HG02588 (cell line): ENCODE measurements around the gene WBP1L.
A peak's percentile ranks its signal among the peaks of the same experiment; 100 is the strongest.
"Not testable (repeated sequence)": the region's sequence is repeated elsewhere in the genome, so short reads cannot be mapped to it uniquely, and the experiment has no call there.

Experiments used
- ATAC-seq: cut with Tn5 transposase; IDR thresholded peaks from one replicate; pipeline ENCODE4 v1.9.1; 2021; ENCODE audit warnings: mild to moderate bottlenecking, moderate library complexity; ENCODE audit not compliant: unreplicated experiment

The WBP1L gene

DNA sequence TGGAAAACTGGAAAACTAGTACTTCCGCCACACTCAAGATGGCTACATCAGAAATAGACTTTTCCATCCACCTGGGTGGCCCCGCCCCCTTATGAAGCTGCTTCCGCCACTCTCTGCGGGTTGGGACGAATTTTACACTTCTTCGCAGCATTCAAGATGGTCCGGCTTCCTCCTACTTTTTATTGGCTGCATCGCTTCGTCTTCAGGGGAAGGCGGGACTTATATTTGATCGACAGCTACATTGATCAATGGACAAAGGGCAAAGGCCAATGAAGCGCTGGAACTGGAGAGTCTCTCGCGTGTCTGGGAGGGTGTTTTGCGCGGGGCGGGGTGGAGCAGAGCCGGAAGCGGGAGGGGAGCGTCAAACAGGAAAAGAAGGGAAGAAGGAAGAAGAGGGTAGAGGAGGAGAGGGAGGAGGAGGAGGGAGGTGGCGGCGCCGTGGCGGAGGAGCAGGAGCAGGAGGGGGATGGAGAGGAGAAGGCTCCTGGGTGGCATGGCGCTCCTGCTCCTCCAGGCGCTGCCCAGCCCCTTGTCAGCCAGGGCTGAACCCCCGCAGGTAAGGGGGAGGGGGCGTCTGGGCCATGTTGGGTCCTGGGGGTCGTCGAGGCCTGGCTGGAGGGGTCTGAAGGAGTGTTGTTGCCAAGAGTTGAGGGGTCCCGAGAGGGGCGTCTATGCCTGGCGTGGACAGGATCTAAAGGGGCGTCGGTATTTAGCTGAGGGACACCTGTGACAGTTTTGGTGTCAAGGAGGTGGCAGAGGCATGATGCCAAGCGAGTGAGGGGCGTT is at the start of gene WBP1L:
TSS of gene WBP1L (plus strand) at position 361 of the 786 bp plus-strand sequence. CDS start at position 467, 106 bp downstream.
- peak; percentile 96 for ATAC-seq

DNA sequence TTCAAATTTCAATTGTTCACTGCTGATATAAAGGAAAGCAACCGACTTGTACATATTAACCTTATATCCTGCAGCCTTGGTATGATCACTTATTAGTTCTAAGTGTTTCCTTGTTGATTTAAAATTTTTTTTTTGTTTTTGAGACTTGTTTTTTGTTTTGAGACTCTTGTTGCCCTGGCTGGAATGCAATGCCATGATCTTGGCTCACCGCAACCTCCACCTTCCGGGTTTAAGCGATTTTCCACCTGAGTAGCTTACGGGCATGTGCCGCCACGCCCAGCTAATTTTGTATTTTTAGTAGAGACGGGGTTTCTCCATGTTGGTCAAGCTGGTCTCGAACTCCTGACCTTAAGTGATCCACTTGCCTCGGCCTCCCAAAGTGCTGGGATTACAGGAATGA is 48.3 kb upstream of the WBP1L start:
- ATAC-seq: not testable (repeated sequence)

DNA sequence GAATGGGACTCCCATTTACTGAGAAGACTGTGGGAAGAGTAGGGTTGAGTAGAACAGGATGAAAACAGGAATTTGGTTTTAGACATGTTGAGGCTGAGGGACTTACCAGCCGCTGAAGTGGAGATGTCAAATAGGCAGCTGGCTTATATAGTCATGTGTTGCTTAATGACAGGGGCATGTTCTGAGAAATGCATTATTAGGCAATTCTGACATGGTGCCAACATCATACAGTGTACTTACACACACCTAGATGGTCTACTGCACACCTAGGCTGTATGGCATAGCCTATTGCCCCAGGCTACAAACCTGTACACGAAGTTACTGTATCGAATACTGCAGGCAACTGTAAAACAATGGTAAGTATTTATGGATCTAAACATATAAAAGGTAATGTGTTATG is 47.0 kb upstream of the WBP1L start:
- ATAC-seq: no peak

DNA sequence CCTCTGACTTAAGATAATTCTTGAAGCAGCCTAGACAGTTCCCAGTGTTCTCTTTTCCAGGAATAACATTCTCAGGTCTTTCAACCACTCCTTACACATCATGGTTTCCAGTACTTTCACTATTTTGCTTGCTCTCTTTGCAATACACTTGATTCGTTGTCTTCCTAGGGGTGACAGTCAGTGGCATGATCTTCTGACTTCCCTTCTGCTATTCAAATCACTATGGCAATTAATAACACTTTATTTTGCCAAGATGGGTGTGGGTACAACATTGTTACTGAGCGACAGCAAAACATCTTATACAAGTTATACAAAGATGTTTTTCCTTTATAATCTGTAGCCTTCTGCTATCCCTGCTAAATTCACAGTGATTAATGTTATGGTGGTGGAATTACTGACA is 44.9 kb upstream of the WBP1L start:
- no peak for ATAC-seq

DNA sequence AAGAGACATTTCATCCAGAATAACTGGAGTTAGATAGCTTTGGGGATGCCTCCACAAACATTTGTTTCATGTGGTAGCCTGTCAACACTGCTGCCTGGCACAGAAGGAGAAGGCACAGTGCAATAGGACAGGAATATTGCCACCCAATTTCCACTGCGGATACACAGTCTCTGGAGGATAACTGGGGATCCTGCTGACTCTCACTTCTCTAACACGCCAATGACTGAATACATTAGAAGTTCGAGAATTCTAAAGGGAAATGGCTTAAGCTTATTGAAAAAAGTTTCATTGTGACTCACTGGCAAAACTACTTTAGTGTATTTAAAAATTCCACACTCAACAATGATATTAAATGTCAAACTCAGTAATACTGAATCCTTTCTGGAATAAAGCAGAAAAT is 42.5 kb upstream of the WBP1L start:
- ATAC-seq: no peak

DNA sequence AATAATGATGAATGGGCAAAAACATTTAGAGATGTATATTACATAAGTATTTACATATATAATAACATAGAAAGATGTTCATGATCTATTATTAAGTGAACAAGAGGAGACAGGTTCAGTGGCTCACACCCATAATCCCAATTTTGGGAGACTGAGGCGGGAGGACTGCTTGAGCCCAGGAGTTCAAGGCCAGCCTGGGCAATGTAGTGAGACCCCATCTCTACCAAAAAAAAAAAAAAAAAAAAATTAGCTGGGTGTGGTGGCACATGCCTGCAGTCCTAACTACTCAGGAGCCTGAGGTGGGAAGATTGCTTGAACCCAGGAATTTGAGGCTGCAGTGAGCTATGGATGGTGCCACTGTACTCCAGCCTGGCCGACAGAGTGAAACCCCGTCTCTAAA is 42.0 kb upstream of the WBP1L start:
- ATAC-seq: no peak

DNA sequence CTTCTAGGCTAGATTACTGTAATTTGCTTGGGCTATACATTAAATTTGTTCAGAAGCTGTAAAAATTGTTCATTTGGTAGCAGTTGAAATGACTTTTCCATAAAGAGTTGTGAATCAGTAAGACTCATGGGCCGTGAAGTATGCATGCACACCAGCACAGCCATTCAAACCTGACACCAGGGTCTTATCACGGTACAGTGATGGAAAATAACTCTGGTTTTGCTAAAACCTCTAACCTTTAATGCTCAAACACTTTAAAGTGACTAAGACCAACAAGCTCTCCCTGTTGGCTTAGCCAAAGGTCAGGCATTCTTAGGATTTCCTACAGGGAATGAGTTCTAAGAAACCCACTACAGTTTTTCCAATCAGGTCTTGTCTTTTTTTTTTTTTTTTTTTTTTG is 41.0 kb upstream of the WBP1L start:
- no peak for ATAC-seq

DNA sequence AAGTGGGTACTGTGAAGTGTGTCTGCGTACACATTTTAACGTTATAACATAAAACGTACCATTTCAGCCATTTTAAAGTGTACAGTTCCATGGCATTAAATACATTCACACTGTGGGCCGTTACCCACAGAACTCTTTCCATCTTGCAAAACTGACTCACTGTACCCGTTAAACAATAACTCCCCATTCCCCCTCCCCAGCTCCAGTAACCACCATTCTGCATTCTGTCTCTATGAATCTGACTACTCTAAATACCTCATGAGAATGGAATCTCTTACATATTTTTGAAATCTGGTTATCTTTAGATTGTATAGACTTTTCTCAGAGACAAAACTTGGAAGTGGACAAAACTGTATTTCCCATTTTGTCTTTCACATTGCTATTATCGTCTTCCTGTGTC is 38.8 kb upstream of the WBP1L start:
- ATAC-seq: no peak

DNA sequence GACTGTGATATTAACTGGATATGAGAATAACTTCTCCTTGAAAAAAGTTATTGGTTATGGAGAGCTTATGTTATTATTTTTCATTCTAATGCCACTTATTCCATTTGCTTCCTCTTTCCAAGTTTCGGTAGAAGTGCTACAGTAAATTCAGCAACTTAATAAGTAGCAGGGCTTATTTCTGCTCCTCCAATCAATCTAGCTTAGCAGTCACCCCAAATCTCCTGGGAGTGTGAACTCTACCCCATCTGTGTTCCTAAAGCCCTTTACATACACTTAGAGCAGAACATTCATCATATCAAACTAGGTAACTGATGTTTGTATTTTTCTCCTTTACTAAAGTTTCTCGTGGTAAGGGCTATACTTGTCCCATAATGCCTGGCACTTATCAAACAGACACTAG is 38.2 kb upstream of the WBP1L start:
- ATAC-seq: no peak

DNA sequence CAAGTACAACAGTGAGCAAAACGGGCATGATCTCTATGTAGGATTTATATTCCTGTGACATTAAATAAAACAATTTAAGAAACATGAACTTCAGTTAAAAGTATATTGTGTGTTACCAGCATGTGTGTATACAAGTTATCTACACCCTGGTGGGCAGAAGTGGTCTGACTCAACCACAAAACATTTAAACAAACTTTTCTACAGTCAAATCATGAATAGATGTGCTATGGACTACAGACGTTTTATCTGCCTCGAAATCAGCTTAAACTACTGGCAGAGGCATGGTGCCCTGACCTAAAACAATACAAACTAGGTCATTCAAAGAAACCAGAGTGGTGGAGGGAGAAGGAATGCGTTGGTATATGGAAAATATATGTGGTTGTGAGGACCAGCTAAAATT is 33.1 kb upstream of the WBP1L start:
- ATAC-seq: no peak

DNA sequence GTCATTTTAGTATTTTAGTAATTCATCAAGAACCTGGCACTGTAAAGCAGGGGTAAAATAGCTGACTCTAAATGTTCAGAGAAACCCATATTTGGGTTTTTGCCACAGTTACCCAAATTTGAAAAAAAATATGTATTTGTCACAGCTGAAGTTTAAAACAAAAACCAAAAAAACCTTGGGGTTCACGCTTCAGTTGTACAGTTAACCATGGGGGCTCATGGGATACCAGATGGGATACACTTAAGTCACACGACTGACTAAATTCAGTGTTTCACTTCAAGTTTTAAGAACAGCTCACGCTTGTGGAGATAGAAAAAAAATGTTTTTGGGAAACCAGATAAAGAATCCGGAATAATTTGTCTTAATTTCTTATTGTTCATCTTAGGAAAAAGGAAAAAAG is 31.7 kb upstream of the WBP1L start:
- ATAC-seq: no peak

DNA sequence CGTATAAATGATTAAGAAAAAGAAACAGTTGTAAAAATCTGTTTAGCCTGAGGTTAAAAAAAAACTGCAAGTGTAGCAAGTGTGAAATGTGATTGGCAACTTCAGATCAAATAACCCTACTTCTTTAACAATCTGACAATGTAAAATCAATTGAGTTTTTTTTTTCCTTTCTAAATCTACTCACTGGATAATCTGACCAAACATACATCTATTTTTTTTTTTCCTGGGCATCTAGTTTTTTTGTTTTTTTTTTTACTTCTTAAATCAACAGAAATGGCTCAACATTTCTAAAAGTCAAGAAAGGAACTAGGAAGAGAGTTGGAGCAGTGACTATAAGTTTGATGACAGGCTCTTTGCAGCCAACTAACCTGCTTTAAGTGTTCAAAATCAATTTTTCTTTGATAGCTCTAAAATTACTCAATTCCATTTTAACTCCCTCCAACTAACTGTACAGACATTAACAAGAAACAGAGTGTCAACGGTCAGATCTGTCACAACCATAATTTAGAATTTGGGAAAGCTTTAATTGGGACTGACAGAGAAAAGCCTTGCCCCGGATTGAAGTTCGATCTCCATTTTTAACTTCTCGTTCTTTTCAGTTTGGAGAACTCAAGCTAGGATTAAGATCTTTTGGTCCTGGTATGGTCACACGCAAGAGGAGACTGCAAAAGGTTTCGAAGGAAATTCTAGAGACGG is 30.8 kb upstream of the WBP1L start:
- no peak for ATAC-seq

DNA sequence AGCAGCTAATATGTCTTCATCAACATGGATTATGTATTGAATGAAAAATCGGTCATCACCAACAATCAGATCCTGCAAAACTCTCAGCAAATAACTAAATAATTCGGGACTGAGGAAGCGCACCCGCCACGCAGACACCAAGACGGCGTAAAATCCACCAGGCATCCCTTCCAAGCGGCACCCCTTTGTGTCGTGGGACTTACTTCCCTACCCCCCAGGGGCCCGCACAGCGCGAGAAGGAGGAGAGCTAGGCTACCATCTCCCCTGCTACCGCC is 30.3 kb upstream of the WBP1L start:
- peak; percentile 34 for ATAC-seq

DNA sequence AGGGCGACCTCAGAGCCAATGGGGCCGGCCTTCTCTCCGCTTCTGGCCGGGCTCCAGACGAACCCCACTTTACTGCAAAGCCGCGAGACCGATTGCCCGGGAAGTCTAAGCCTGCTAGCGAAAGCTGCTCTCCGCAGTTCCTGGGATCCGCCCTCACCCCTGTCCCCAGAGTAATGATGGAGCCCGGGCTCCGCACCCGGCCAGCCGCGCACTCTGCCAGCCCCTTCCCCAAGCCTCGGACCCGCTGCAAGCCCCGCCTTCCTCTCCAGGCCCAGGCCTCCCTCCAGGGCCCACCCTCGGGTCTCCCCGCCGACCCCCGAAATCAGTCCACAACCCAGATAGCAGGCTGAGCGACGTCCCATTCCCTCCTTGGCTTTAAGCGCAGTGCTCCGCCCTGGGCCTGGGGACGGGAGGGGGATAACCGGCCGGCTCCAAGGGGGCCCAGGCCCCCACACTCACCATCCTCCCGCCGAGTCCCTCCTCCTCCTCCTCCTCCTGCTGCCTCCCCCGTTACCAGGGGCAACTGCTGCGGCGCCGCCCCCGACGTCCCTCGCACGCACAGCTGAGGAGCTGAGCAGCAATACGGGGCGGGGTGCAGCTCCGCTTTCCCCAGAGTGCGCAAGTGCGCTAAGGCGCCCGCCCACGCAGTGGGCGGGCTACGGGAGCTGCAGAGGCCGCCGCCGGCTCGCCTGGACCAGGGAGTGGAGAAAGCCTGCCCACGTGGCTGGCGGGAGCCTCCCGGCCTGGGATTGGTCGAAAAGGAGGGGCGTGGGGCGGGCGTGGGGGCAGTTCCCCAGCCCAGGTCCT is 29.7 kb upstream of the WBP1L start, which contains the start of gene ARL3:
TSS of gene ARL3 (minus strand) at position 584 of the 807 bp plus-strand sequence. CDS start at position 462, 122 bp downstream.
- ATAC-seq: peak; percentile 84

DNA sequence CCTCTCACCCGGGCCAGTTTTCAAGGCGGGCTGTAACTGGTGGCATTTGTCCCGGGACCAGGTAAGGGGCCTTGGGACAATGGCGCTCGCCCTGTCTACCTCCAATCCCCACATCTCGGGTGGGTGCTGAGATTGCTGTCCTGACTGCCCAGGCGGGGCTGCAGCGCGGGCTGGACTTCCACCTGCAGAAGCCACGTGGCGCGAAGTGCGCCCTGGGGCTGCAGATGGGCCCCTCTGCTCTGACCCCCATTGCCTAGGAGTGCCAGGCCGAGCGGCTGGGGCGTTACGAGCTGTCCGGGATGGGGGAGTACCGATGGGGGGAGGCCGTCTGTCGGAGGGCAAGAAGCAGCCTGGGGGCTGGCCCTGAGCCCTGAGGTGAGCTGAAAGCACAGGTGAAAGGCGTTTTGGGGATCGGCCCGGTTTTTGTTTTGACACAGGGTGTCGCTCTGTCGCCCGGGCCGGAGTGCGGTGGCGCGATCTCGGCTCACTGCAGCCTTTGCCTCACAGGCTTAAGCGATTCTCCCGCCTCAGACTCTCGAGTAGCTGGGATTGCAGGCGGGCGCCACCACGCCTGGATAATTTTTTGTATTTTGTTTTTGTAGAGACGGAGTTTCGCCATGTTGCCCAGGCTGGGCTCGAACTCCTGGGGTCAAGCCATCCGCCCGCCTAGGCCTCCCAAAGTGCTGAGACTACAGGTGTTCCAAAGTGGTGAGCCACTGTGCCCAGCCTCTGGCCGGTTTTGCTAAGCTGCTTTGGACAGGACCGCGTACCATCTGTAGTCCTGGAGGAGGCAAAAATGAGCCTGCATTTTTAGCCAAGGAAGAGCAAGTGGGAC is 28.9 kb upstream of the WBP1L start, which contains the start of gene SFXN2:
TSS of gene SFXN2 (plus strand) at position 16 of the 835 bp plus-strand sequence. CDS start 12,001 bp downstream, outside the sequence.
- ATAC-seq: peak; percentile 16

DNA sequence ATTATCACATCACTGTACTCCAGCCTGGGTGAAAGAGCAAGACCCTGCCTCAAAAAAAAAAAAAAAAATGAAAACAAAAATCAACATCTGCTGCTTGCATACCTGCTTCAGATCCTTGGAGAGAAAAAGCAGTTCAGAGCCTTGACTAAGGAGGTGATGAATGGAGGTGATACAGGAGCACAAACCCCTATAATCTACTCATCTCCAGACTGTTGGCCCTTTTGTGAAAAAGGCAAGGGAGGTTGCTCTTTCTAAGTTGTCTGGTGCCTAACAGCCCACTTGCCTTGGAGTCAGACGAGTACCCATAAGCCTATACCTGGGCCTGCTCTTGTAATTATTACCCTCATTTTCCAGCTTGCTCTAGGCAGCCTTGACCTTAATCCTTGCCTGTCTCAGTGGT is 27.9 kb upstream of the WBP1L start:
- no peak for ATAC-seq

DNA sequence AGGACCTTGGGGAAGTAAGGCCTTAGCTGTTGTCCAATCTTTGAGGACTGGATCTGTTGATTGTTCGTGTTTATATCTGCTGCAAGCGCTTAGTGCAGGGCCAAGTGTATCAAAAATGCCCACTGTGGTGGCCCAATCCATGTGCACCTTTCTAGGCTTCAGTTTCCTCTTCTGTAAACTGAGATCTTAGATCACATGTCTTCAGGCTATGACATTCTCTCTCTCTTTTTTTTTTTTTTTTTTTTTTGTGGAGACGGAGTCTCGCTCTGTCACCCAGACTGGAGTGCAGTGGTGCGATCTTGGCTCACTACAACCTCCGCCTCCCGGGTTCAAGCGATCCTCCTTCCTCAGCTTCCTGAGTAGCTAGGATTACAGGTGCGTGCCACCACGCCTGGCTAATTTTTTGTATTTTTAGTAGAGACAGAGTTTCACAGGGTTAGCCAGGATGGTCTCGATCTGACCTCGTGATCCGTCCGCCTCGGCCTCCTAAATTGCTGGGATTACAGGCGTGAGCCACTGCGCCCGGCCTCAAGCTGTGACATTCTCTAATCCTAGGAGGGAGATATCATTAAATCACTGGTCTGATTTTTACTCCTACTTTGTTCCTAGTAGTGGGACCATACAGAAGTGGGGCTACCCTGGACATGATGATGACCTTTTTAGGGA is 26.7 kb upstream of the WBP1L start:
- ATAC-seq: not testable (repeated sequence)

DNA sequence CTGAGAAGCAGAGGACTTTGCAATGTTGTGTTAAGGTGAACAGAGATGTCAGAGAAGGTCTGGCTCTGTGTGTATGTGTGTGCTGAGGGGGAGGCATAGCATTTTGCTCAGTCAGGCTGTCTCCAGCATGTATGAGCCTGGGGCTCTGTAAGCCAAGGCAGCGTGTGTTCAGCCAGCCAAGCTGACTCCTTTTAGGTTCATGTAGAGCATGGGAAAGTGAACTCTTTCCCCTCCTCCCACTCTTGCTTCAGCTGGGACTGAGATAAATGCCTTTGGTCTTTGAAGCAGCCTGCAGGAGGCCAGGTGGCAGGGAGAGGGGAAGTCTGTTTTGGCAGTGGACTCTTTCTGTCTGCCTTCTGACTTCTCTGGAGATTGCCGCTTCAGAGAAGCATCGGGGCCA is 25.5 kb upstream of the WBP1L start:
- ATAC-seq: no peak

DNA sequence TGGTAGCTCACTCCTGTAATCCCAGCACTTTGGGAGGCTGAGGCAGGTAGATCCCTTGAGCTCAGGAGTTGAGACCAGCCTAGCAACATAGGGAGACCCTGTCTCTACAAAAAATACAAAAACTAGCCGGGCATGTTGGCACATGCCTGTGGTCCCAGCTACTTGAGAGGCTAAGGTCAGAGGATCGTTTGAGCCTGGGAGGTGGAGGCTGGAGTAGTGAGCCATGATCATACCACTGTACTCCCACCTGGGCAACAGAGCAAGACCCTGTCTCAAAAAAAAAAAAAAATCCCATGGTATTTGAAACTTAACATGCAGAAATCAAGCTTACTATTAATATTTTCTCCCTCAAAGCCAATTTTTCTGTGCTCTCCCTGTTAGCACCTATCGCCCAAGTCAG is 23.4 kb upstream of the WBP1L start:
- ATAC-seq: no peak

DNA sequence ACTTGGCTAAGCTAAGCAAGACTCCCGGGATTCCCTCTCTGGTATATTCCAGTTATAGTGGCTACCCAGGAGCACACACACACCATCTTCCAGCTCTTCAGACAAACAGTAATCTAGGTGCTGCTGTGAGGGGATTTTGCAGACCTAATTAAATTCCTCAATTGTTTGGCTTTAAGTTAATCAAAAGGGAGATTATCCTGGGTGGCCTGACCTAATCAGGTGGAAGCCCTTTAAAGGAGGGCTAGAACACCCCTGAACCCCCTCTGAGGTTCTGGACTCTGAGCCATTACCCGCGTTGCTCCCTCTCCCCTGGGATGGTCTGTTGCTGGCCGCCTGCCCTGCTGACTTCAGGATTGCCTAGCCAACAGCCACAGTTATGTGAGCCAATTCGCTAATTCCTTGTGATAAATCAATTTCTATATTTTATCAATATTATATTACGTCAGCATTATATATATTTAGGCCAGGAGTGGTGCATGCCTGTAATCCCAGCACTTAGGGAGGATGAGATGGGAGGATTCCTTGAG is 22.9 kb upstream of the WBP1L start:
- no peak for ATAC-seq
